KBM-7 (cell line): ENCODE measurements around the gene A1CF.

Experiments
- DNase-seq: peaks from one replicate; pipeline ENCODE4 v3.0.0-alpha.2; 2015
- in situ Hi-C: fragments of 300-500 bp; cut with MboI; formaldehyde crosslinking; loops from 2 replicates; pipeline ENCODE4 v1.14.3; 2020; ENCODE audit warnings: low sequenced_read_pairs, low pct_unique_long_range_greater_than_20kb, mixed read lengths

The A1CF gene

DNA sequence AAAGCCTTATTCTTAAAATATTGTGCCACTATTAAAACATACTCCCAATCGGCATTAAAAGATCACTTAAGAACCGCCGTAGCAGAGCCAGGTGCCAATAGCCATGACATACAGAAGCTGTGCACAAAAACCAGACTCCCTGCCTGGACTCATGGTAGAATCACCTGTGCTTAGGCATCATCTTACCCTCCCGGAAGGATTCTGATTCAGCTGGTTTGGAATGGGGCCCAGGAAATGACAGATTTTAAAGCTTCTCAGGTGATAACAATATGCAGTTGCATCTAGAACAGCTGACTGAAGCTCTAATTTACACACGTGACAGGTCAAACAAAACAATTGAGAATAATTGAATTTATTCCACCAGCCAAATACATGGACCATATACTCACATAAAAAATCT is 10.7 kb downstream of the A1CF start:
- DNase-seq = no peak
- in situ Hi-C loops = no loop called here

DNA sequence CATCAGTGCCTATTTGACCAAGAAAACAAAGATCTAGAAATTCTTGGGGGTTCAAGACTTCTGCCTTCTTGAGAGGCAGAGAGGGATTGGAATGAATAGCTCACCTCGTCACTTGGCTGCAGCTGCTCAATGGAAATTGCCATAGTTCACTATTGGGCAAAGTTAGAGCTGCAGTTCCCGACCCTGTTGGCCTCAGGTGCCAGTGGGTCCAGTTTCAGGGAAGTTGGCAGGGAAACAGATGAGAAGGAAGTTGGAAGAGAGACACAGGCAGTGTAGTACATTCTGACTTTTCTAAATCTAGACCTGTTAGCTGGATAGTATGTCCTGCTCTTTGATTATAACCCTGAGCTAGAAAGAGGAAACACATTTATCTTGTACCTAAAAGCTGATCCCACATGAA is 19.1 kb downstream of the A1CF start:
- no peak for DNase-seq
- in situ Hi-C loops = no loop called here

DNA sequence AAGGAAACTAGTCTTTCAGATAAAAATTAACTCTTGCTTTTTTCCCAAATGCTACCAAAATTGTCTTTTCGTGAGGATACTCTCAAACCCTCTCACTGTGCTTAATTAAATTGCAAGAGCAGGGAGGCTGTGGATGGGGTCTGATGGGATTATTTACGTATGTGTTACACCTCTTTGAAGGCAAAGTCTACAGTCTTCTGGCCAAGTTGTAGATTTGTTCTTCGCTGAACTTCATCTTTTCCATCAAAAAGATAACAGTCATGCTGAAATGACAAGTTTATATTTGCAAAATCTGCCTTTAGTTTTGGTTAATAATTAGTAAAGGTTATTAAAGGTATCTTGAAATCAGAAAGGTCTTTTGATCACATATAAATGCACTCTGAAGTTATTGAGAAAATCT is 22.7 kb downstream of the A1CF start:
- in situ Hi-C loops = no loop called here
- DNase-seq = no peak

DNA sequence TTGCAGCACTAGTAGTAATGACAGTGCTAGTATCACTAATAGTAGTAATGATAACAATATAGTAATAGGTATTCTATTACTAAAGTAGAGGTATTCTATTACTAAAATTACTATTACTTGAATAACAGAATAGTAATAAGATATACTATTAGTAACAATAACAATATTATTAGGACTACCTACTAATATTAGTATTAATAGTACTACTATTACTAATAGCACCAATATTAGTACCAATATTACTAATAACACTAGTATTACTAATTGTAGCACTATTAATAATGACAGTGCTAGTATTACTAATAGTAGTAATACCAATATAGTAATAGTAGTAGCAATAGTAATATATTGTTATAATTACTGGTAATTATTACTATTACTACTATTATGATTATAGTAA is 24.1 kb downstream of the A1CF start:
- DNase-seq = no peak
- in situ Hi-C loops = no loop called here

DNA sequence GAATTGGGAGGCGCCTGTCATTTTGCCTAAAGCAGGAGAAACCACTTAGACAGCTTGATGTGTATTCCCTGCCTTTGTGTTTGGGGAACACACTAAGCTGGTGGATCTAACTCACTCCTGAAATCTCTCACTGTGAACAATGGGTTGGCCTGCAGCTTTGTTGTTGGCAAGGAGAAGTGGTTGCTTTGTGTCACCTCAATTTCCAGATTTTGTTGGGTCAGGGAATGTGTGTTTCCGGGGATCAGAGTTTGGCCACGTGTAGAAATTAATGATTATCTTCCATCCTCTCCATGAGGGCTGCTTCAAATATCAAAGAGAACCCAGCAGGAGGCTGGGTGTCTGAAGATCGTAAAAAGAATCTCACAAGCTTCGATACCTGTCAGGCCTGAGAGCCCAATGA is 27.8 kb downstream of the A1CF start:
- no peak for DNase-seq
- in situ Hi-C loops = no loop called here

DNA sequence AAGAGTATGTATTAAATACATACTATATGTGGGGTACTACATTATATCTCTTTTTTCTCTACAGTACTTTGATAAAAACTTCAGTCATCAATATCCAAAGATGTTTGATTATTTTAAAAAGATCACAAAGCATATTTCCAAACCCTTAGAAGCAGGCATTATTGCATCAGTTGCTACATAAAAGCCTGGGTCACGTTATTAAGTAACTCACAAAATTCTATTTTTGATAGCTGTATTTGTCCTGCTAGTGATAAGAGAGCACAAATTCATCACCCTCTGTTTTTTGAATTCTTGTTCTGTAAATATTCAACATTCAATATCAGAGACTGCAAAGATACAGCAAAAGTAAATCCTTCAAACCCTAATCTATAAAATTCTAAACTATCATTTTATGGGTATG is 30.0 kb downstream of the A1CF start:
- DNase-seq = no peak
- in situ Hi-C loops = no loop called here

DNA sequence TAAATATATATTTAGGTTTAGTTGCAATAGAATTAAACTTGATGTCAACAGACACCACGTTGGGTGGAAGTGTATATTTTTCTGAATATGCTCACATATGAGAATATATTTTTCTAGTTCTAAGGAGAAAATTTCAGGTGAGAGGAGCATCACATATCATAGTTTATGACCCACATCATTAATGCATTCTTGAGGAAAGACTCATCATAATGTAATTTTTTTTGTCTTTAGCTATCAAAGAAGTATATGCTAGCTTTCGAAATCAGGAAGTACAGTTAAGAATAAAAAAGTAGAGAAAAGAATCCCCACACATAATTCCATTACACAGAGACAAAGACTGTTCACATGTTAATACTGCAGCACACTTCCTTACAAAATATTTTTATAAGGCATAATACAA is 30.4 kb downstream of the A1CF start:
- in situ Hi-C loops = no loop called here
- no peak for DNase-seq

DNA sequence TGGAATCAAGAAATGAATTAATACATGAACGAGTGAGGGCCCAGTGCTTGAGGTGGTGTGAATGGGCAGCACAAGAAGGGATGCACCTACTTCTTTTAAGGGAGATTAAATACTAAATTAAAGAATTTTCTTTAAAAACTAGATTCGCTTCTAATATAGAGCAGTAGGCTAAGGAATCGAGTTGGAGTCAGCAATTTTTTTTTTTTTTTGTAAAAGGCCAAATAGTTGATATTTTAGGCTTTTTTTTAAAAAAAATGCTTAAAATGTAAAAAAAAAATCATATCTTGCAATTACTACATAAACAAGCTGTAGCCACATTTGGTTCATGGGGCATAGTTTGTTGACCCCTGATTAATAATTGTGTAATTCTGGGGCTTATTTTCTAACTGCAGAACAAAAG is 31.9 kb downstream of the A1CF start:
- in situ Hi-C loops = no loop called here
- DNase-seq = no peak

DNA sequence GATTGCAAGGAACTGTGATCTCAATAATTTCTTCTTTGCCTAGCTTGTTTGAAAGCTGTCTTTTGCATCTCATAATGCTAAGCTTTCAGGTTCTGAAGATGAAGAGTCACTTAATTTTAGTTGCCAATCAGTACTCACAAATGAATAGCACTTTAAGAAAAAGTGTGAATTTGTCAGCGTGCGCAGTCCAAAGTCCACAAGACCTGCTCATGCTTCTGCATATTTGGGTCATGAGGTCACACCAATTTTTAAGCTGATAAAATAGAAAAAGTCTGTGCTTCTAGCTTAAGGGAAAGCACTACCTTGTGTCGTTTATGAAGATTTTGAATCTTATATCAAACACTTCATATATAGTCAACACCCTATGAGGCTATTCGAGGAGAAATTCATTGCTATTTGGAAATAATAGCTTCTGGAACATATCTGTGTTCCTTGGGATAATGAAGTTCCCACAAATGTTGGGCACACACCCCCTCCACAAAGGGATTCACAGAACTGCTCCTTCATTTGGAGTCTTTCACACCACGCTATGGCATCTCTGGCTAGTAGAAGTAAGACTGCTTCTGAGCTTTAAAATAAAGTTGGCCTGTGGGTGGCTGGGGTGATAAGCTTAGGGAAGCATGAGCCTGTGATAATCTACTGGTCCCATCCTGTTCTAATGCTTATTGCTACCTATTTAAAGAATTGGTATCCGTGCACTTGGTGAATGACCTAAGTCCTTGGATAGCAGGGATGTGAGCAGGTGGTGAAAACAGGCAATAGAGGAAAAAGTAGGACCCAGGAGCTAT is 33.3 kb downstream of the A1CF start:
- no peak for DNase-seq
- in situ Hi-C loops = no loop called here

DNA sequence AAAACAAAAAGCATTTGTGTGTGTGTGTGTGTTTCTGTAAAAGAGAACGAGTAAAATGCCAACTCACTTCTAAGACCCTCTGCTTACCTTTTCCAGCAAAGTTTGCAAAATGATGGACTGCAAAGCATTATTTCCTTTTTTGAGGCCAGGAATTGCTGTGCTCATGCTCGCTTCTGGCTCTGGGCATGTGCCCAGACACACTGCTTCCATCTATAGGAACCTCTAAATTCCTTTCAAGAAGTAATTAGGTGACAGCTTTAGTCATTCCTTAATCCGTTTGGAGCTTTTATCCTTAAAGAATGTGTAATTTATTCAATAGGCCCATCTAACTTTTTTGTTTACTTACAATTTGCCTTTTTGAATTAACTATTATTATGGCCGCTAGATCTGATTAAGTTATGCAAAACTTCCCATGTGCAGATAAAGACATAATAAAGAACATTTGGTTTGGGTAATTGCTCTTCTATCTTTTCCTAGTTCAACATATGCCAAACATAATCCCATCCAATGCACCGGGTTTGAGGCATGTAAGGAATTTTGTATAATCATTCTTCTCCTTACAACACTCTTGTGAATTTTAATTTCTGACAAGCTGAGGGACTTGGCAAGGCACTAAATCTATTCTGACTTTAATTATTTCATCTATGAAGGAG is 34.7 kb downstream of the A1CF start:
- no peak for DNase-seq
- in situ Hi-C loops = no loop called here

DNA sequence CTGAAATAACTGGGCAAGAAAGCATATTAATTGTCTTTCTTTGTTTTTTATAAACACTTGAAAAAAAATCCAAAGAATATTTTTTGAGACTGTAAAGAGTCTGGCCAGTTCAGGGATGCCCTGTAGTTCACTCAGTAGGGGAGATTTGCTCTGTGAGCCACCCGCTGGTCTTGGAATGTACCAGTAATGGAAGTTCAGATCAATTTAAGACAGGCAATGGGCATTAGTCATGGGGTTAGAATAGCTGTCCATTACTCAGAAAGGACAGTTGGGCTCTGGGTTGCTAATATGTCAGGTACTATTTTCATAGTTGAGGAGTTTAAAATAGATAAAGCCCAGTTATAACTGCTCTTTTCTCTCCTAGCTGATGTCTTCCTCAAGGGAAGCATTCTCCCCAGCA is 38.7 kb downstream of the A1CF start:
- in situ Hi-C loops = no loop called here

DNA sequence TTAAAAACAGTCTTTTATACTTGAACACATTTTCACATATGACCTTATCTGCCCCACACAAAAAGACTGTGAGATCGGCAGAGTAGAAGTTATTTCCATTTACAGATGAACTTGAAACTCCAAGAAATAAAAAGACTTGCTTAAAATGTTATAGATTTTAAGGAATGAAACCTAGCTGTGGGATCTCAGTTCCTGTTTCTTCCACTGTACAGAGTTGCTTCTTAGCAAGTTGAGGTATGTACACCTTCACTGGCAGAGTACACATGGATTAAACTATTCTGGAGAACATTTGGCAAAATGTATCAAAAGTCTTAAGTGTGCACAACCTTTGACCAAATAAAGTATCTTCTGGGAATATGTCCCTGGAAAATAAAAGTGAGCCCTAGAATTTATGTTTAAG is 48.3 kb downstream of the A1CF start:
- in situ Hi-C loops = no loop called here
- no peak for DNase-seq

More for the DNA sequence above, 38.7 kb downstream of the A1CF start:
- no peak for DNase-seq

DNA sequence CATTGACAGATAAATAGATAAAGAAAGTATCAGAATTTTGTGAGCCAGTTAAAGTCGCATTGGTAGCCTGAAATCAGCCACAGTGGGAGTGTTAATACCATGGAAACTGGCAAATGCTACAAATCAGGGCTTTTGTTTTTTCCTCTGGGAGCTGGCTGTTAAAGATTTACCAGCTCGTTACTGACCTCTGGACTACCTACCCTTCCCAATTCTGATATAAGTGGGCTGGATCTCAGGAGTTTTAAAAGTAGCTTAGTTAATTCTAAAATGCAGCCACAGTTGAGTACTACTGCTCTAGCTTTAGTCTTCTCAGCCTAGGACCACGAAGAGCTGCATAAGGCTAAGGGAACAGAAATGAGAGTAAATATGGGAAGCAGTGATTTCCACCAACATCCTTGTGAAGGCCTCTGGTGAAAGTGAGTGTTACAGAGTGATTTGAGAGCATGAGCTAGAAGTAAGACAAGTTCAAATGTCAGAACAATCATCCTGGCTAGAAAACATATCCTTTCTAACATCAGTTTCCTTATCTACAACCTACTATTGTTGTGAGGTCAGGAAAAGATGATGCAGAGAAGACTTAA is 53.2 kb downstream of the A1CF start:
- no peak for DNase-seq

DNA sequence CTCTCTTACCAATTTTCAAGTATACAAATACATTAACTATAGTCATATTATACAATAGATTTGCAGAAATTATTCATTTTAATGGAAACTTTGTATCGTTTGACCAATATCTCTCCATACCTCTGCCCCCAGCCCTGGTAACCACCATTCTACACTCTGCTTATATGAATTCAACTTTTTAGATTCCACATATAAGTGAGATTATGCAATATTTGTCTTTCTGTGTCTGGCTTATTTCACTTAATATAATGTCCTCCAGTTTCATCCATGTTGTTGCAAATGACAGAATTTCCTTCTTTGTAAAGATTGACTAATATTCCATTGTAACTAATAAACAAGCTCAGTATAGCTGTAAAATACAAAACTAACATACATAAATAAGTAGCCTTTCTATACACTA is 55.4 kb downstream of the A1CF start:
- in situ Hi-C loops = no loop called here
- no peak for DNase-seq

More for the DNA sequence above, 53.2 kb downstream of the A1CF start:
- in situ Hi-C loops = no loop called here

DNA sequence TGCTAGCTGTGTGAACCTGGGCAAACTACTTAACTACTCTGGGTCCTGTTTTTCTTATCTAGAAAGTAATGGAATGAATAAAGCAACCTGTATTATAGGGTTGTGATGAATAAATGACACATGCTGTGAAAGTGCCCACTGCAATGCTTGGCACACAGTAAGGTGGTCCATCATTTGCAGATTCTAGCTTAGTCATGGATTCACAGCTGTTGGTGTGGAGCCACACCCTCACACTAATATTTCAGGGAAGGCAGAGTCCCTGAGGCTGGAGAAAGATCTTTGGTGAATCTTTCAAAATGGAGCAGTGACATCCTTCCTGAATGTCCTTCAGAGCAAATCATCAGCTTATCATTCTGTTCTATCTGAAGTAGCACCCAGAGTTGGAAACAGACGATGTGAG is 60.6 kb downstream of the A1CF start:
- in situ Hi-C loops = no loop called here
- no peak for DNase-seq

DNA sequence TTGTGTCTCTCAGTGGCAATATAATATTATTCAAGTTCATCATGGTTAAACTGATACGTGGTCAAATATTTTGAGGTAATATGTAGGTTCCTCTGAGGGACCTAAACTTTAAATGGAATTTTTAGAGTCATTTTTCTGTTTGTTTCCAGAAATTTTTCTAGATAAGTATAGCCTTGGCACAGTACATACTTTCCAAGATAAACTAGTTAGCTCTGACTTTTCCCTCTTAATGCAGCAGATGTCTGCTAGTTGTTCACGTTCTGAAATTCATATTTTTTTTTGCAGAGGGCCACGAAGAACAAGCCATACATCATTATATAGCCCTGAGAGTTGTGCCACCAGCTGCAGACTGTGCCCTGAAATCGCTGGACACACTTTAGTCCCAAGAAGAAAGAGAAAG is 61.6 kb downstream of the A1CF start:
- no peak for DNase-seq
- in situ Hi-C loops = no loop called here

DNA sequence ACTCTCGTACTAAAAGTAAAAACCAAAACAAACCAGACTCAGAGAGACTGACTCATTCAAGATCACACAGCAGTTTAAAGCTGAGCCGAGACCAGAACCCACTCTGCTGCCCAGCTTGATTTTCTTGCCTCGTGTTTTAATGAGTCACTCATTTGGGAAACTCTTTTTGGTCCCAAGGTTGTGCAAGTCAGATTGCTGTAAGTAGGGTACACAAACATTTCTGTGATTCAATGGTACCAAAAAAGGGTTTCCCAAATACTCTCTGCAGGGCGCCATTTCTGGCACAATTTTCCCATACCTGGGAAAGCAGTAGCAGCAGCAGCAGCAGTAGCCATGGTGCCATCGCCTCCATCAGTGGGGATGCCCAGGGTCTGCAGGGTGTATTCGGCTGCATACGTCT is 75.8 kb downstream of the A1CF start:
- DNase-seq = no peak
- in situ Hi-C loops = no loop called here

DNA sequence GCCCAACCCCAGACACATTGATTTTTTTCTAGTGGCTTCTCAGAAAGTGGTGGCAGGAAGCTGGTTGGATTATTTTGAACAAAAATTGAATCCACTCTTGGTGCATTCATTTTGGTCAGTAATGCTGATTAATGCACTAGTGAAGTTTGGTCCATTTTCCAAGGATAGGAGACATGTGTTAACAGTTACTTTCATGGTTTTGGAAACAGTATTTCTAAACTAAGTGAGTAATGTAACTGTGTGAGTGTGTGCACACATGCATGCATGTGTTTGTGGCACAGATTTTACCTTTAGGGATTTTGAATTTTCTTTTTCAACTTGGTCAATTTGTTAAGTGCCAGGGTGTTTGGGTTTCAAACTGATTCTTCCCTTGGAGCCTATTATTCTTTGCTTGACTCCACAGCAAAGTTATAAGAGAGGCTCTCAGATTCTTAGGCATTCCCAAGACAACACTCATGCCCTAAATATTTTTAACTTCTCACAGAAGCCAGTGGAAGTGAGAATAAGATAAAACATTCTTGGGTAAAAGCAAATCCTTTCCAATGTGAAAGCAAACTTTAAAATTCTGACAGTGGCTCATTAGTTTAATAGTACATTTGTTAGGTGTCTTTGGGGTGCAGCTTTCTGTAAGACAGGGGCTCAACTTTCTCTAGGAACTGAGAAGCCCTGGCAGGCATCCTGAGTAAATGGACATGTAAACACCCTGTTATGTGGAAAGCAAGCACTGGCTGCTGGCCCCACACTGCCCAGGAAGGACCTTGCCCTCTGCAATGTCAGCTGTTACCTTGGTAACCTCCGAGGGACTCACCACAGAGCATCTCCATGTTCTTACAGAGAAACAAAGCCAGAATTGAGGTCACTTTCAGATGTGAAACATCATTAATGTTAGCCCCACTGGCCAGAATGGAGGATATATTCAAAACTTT is 77.3 kb downstream of the A1CF start:
- in situ Hi-C loops = no loop called here

DNA sequence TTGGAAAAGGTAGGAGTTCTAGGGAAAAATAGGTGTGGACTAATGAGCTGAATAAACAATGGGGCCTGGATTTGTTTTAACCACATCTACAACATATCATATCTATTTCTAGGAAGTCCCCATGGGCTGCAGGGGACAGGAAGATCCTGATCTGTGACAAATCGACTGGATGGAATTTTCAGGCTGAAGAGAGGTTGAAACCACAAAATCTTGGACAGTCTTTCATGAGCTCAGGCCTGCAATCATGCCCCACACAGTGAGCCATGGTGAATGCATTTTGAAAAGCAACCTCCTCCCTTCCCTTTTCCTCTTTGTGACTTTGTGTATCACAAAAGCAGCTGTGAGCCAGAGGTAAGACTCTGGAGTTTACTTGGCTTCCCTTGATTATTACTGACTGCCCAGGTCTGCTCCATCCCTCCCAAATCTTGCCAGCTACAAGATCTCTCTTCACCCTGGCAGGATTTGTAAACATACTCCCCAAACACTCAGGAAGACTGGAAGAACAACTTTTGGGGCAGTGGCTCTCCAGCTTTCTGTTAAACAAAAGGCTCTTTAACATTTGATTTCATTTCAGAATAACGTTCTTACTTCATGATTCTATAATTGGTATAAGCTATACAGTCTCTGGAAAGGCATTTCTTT is 79.3 kb downstream of the A1CF start:
- in situ Hi-C loops = no loop called here
- no peak for DNase-seq

More for the DNA sequence above, 77.3 kb downstream of the A1CF start:
- DNase-seq = no peak
